ENCODE data around the gene TRIO.
"Not testable (repeated sequence)": the region's sequence is repeated elsewhere in the genome, so short reads cannot be mapped to it uniquely, and the experiment has no call there.

The TRIO gene

DNA sequence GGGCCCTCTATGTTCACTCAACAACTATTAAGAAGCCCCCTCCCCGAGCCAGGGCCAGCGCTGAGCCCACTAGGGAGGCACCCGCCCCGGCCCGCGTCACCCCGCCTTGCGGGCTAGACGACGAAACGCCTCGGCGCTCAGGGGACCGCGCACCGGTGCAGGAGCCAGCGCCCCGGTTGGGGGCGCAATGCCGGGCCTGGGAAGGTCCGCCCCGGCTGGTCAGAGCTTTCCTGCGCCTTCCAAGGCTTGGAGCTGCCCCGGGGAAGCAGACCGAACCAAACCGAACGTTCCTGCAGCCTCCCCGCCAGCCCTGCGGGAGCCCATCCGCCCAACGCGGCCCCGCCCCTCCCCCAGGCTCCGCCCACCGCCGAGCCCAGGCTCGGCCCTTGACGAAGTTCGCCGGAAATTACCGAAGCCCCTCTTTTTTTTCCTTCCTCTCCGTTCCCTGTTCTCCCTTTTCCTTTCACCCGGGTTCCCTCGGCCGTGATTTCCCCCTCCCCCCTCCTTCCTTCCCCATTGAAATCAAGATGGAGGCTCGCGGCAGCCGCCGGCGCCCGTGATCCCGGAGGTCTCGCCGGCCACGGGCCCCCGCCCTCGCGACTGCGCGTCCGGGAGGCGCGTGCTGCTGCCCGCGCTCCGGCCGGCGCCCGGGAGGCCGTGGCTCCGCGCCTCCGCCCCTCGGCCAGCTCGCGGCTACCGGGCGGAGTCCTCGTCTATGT lies at the start of gene TRIO:
TSS of gene TRIO (plus strand) at position 516 of the 719 bp plus-strand sequence. CDS start 384 bp downstream, outside the sequence.
- DNase-seq (ENCODE audit: extremely low read depth, low read depth), result peak; percentile 83

DNA sequence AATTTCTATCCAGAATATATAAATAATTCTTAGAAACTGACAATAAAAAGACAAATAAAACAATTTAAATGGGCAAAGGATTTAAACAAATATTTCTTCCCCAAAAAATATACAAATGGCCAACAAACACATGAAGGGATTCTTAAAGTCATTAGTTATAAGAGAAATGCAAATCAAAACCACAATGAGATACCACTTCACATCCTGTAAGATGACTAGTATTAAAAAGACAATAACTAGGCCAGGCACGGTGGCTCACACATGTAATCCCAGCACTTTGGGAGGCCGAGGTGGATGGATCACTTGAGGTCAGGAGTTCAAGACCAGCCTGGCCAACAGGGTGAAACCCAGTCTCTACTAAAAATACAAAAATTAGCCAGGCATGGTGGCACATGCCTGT lies 45.8 kb upstream of the TRIO start:
- DNase-seq (ENCODE audit: extremely low read depth, low read depth), result not testable (repeated sequence)

More for the DNA sequence above, at the start of gene TRIO:
- TF ChIP-seq, protein P1, sequence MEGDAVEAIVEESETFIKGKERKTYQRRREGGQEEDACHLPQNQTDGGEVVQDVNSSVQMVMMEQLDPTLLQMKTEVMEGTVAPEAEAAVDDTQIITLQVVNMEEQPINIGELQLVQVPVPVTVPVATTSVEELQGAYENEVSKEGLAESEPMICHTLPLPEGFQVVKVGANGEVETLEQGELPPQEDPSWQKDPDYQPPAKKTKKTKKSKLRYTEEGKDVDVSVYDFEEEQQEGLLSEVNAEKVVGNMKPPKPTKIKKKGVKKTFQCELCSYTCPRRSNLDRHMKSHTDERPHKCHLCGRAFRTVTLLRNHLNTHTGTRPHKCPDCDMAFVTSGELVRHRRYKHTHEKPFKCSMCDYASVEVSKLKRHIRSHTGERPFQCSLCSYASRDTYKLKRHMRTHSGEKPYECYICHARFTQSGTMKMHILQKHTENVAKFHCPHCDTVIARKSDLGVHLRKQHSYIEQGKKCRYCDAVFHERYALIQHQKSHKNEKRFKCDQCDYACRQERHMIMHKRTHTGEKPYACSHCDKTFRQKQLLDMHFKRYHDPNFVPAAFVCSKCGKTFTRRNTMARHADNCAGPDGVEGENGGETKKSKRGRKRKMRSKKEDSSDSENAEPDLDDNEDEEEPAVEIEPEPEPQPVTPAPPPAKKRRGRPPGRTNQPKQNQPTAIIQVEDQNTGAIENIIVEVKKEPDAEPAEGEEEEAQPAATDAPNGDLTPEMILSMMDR (IDR thresholded peaks at IDR 0.05; ENCODE audit: low read depth, low read length), result peak; percentile 49

DNA sequence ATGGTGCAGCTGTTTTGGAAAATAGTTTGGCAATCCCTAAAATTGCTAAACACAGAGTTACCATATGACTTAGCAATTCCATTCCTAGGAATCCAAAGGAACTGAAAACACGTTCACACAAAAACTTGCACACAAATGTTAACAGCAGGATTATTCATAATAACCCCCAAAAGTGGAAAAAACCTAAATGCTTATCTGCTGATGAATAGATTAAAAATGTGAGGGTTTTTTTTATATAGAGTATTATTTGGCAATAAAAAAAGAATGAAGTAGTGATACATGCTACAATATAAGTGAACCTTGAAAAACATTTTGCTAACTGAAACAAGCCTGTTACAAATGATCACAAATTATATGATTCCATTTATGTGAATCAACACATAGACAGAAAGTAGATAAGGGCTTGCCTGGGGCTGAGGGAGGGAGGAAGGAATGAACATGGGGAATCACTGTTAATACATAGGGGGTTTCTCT lies 45.1 kb upstream of the TRIO start:
- TF ChIP-seq, protein P1 (IDR thresholded peaks at IDR 0.05; ENCODE audit: low read depth, low read length), result no peak
- peak; percentile 89 for DNase-seq (ENCODE audit: extremely low read depth, low read depth)

DNA sequence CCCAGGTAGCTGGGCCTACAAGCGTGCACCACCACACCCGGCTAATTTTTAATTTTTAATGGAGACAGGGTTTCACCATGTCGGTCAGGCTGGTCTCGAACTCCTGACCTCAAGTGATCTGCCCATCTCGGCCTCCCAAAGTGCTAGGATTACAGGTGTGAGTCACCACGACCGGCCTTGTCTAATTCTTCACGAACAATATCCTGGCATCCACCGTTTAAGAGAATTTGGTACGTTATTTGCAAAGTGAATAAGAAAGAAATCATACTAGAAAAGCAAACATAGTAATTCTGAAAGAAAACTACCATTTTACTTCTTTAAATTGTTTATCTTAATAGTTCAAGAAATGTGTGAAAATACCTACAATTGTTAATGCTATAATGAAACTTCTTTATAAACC lies 42.9 kb upstream of the TRIO start:
- TF ChIP-seq, protein P1 (IDR thresholded peaks at IDR 0.05; ENCODE audit: low read depth, low read length), result no peak
- no peak for DNase-seq (ENCODE audit: extremely low read depth, low read depth)

DNA sequence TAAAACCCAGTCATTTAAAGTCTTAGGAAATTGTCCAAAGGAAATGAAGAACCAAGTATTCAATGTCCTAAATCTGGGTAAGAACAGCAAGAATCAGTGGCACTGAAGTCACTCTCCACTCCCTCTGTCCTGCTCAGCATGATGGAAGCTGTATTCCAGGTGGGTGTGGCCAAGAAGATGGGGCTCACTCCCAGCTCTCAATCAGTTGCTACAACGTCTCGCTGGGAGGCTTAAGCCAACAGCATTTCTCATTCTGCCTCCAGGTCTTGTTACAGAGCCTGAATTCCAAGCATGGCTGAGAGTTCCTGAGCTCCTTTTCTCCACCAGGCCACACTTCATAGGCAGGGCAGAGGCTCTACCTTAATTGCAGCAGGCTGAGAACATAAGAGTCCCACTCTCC lies 41.2 kb upstream of the TRIO start:
- DNase-seq (ENCODE audit: extremely low read depth, low read depth), result no peak
- TF ChIP-seq, protein P1 (IDR thresholded peaks at IDR 0.05; ENCODE audit: low read depth, low read length), result no peak

DNA sequence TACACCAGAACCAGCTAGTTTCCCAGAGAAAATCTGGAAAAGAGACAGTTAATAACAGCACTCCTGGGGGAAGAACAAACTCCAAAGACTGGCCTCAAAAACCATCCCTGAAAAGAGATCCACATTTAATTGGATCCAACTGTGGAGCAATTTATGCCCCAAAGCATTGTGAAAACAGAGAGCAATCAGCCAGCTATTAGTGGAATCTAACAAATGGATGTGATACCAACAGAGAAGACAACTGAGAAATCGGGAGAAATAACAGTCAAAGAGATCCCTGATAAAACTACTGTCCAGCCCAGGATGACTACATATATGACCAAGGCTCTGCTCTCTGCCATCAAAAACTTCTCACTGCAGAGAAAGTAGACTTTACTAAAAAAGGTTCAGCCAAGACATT lies 40.5 kb upstream of the TRIO start:
- no peak for DNase-seq (ENCODE audit: extremely low read depth, low read depth)
- TF ChIP-seq, protein P1 (IDR thresholded peaks at IDR 0.05; ENCODE audit: low read depth, low read length), result no peak

DNA sequence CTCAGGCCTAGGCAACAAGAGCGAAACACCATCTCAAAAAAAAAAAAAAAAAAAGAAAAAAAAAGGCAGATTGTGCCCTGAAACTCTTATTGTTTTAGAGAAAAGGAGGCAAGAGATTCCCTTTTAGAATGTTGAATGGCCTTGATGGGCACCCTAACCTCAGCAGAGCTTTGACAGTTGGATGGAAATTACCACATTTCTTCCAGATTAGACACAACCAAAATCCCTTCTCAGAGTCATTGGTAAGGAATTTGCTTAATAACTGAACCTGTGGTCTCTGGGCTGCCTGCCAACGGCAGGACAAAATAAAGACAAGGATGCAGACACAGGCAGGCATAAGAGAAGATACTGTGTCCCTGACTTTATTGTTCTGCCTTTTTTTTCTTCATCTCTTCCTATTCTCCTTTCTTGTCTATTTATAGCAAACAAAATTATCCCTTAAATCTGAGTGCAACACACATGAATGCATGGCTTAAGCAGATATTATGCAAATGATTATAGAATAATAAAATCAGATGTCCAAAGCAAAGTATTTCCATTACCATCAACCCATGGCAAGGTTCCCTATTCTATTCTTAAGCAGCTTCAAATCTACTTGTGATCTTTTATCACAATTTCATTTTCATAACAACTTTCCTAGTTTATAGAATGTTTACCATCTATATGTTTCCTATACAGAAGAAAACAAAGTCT lies 37.3 kb upstream of the TRIO start:
- DNase-seq (ENCODE audit: extremely low read depth, low read depth), result no peak
- TF ChIP-seq, protein P1 (IDR thresholded peaks at IDR 0.05; ENCODE audit: low read depth, low read length), result no peak

Data from AG09319 (cell line).